Measurements from ENCODE around the gene SPRY1.
A peak's percentile ranks its signal among the peaks of the same experiment; 100 is the strongest.

The SPRY1 gene

GRCh38 chr4:123380728-123381716 is 15.6 kb upstream of the SPRY1 start:
- Histone ChIP-seq H3K36me3 (ENCODE audit: control insufficient read depth in 2 of 2, insufficient read depth in 2 of 2, low read length in 2 of 2) (no peaks in the 10 kb centered on the region), H3K9me3 (ENCODE audit: control insufficient read depth in 2 of 2, low read length in 2 of 2) (no peaks in the 10 kb centered on the region), H3K4me1 (ENCODE audit: control insufficient read depth, insufficient read depth, low read length) (no peaks in the 10 kb centered on the region), H3K4me3 (ENCODE audit: low read length in 2 of 2) (no peak overlapping the region), H3K9ac (ENCODE audit: low read length in 2 of 2) (no peak overlapping the region), H3K27me3 (ENCODE audit: control insufficient read depth in 1 of 2, insufficient read depth in 2 of 2, low read length in 2 of 2) (no peaks in the 10 kb centered on the region), H3K27ac (ENCODE audit: low read length) (no peak overlapping the region)

GRCh38 chr4:123381996-123382395 is 14.6 kb upstream of the SPRY1 start:
- no peak overlapping the region for H3K4me3 ChIP-seq (ENCODE audit: low read length in 2 of 2)
- no peaks in the 10 kb centered on the region for H3K27me3 ChIP-seq (ENCODE audit: control insufficient read depth in 1 of 2, insufficient read depth in 2 of 2, low read length in 2 of 2)
- H3K27ac ChIP-seq (ENCODE audit: low read length): no peak overlapping the region
- no peaks in the 10 kb centered on the region for H3K4me1 ChIP-seq (ENCODE audit: control insufficient read depth, insufficient read depth, low read length)
- no peak overlapping the region for H3K9ac ChIP-seq (ENCODE audit: low read length in 2 of 2)
- H3K9me3 ChIP-seq (ENCODE audit: control insufficient read depth in 2 of 2, low read length in 2 of 2): no peaks in the 10 kb centered on the region
- no peaks in the 10 kb centered on the region for H3K36me3 ChIP-seq (ENCODE audit: control insufficient read depth in 2 of 2, insufficient read depth in 2 of 2, low read length in 2 of 2)

- Histone ChIP-seq H3K27ac (ENCODE audit: low read length) (no peak overlapping the region), H3K4me3 (ENCODE audit: low read length in 2 of 2) (no peak overlapping the region), H3K9me3 (ENCODE audit: control insufficient read depth in 2 of 2, low read length in 2 of 2) (no peaks in the 10 kb centered on the region), H3K27me3 (ENCODE audit: control insufficient read depth in 1 of 2, insufficient read depth in 2 of 2, low read length in 2 of 2) (no peaks in the 10 kb centered on the region), H3K9ac (ENCODE audit: low read length in 2 of 2) (no peak overlapping the region), H3K36me3 (ENCODE audit: control insufficient read depth in 2 of 2, insufficient read depth in 2 of 2, low read length in 2 of 2) (no peaks in the 10 kb centered on the region), H3K4me1 (ENCODE audit: control insufficient read depth, insufficient read depth, low read length) (no peaks in the 10 kb centered on the region)
Observed at GRCh38 chr4:123383566-123383965, 13.0 kb upstream of the SPRY1 start.

- Histone ChIP-seq H3K9me3 (ENCODE audit: control insufficient read depth in 2 of 2, low read length in 2 of 2) (no peaks in the 10 kb centered on the region), H3K36me3 (ENCODE audit: control insufficient read depth in 2 of 2, insufficient read depth in 2 of 2, low read length in 2 of 2) (no peaks in the 10 kb centered on the region), H3K4me1 (ENCODE audit: control insufficient read depth, insufficient read depth, low read length) (no peaks in the 10 kb centered on the region), H3K9ac (ENCODE audit: low read length in 2 of 2) (no peak overlapping the region), H3K27me3 (ENCODE audit: control insufficient read depth in 1 of 2, insufficient read depth in 2 of 2, low read length in 2 of 2) (no peaks in the 10 kb centered on the region), H3K4me3 (ENCODE audit: low read length in 2 of 2) (no peak overlapping the region), H3K27ac (ENCODE audit: low read length) (no peak overlapping the region)
Observed at GRCh38 chr4:123386609-123387008, 10.0 kb upstream of the SPRY1 start.

- H3K9ac ChIP-seq (ENCODE audit: low read length in 2 of 2): no peak overlapping the region
Observed at GRCh38 chr4:123390846-123391456, 5.6 kb upstream of the SPRY1 start.

GRCh38 chr4:123393721-123394120 is 2.9 kb upstream of the SPRY1 start:
- H3K4me3 ChIP-seq (ENCODE audit: low read length in 2 of 2): no peak overlapping the region
- H3K27ac ChIP-seq (ENCODE audit: low read length): no peak overlapping the region
- no peak overlapping the region for H3K9ac ChIP-seq (ENCODE audit: low read length in 2 of 2)
- H3K9me3 ChIP-seq (ENCODE audit: control insufficient read depth in 2 of 2, low read length in 2 of 2): no peaks in the 10 kb centered on the region
- H3K4me1 ChIP-seq (ENCODE audit: control insufficient read depth, insufficient read depth, low read length): no peaks in the 10 kb centered on the region
- H3K27me3 ChIP-seq (ENCODE audit: control insufficient read depth in 1 of 2, insufficient read depth in 2 of 2, low read length in 2 of 2): no peaks in the 10 kb centered on the region
- no peaks in the 10 kb centered on the region for H3K36me3 ChIP-seq (ENCODE audit: control insufficient read depth in 2 of 2, insufficient read depth in 2 of 2, low read length in 2 of 2)

More at GRCh38 chr4:123390846-123391456, 5.6 kb upstream of the SPRY1 start:
- Histone ChIP-seq H3K27ac (ENCODE audit: low read length) (no peak overlapping the region), H3K4me3 (ENCODE audit: low read length in 2 of 2) (no peak overlapping the region), H3K9me3 (ENCODE audit: control insufficient read depth in 2 of 2, low read length in 2 of 2) (no peaks in the 10 kb centered on the region), H3K36me3 (ENCODE audit: control insufficient read depth in 2 of 2, insufficient read depth in 2 of 2, low read length in 2 of 2) (no peaks in the 10 kb centered on the region), H3K27me3 (ENCODE audit: control insufficient read depth in 1 of 2, insufficient read depth in 2 of 2, low read length in 2 of 2) (no peaks in the 10 kb centered on the region), H3K4me1 (ENCODE audit: control insufficient read depth, insufficient read depth, low read length) (no peaks in the 10 kb centered on the region)

- Histone ChIP-seq H3K9ac (ENCODE audit: low read length in 2 of 2) (peak overlapping the region; percentile 71 to 90), H3K27me3 (ENCODE audit: control insufficient read depth in 1 of 2, insufficient read depth in 2 of 2, low read length in 2 of 2) (no peaks in the 10 kb centered on the region), H3K4me3 (ENCODE audit: low read length in 2 of 2) (peak overlapping the region; percentile 82 to 87), H3K36me3 (ENCODE audit: control insufficient read depth in 2 of 2, insufficient read depth in 2 of 2, low read length in 2 of 2) (peaks cover 7 to 8% of the 10 kb centered on the region in 2 donors), H3K4me1 (ENCODE audit: control insufficient read depth, insufficient read depth, low read length) (peaks cover 9% of the 10 kb centered on the region), H3K27ac (ENCODE audit: low read length) (peak overlapping the region; percentile 89), H3K9me3 (ENCODE audit: control insufficient read depth in 2 of 2, low read length in 2 of 2) (no peaks in the 10 kb centered on the region)
Observed at GRCh38 chr4:123397144-123398065, 810 bp downstream of the SPRY1 start.

- Histone ChIP-seq H3K9me3 (ENCODE audit: control insufficient read depth in 2 of 2, low read length in 2 of 2) (no peaks in the 10 kb centered on the region), H3K4me1 (ENCODE audit: control insufficient read depth, insufficient read depth, low read length) (peaks cover 9% of the 10 kb centered on the region), H3K27ac (ENCODE audit: low read length) (peak overlapping the region; percentile 89), H3K9ac (ENCODE audit: low read length in 2 of 2) (peak overlapping the region; percentile 84 to 90), H3K27me3 (ENCODE audit: control insufficient read depth in 1 of 2, insufficient read depth in 2 of 2, low read length in 2 of 2) (no peaks in the 10 kb centered on the region), H3K4me3 (ENCODE audit: low read length in 2 of 2) (peak overlapping the region; percentile 82 to 87), H3K36me3 (ENCODE audit: control insufficient read depth in 2 of 2, insufficient read depth in 2 of 2, low read length in 2 of 2) (peaks cover 12 to 15% of the 10 kb centered on the region in 2 donors)
Observed at GRCh38 chr4:123398066-123398852, 1.7 kb downstream of the SPRY1 start.

- Histone ChIP-seq H3K9me3 (ENCODE audit: control insufficient read depth in 2 of 2, low read length in 2 of 2) (no peaks in the 10 kb centered on the region), H3K27ac (ENCODE audit: low read length) (peak overlapping the region; percentile 79), H3K36me3 (ENCODE audit: control insufficient read depth in 2 of 2, insufficient read depth in 2 of 2, low read length in 2 of 2) (peaks cover 12 to 16% of the 10 kb centered on the region in 2 donors), H3K4me1 (ENCODE audit: control insufficient read depth, insufficient read depth, low read length) (peaks cover 9% of the 10 kb centered on the region), H3K27me3 (ENCODE audit: control insufficient read depth in 1 of 2, insufficient read depth in 2 of 2, low read length in 2 of 2) (no peaks in the 10 kb centered on the region), H3K9ac (ENCODE audit: low read length in 2 of 2) (peak overlapping the region; percentile 84 to 90), H3K4me3 (ENCODE audit: low read length in 2 of 2) (peak overlapping the region; percentile 82 to 87)
Observed at GRCh38 chr4:123398853-123399626, 2.4 kb downstream of the SPRY1 start.

Data from stomach smooth muscle (tissue), 2 donors.